HepG2 (cell line): ENCODE measurements around the gene AMPD2. TPM values are rescaled to one million over a fixed set of nuclear protein-coding genes. Genes with fewer than 3 reads are reported as not detected.
A peak's percentile ranks its signal among the peaks of the same experiment; 100 is the strongest.

ENCODE experiments used
- ARNT ChIP-seq: fragments of 450-650 bp; IDR thresholded peaks from 2 replicates; pipeline ENCODE4 v1.6.1; 2017
- KDM2A ChIP-seq: sonication (generic); formaldehyde crosslinking; IDR thresholded peaks from 2 replicates; pipeline ENCODE4 v1.4.0; 2020; ENCODE audit warnings: low read depth, missing genetic modification reagents, borderline replicate concordance
- MXD4 ChIP-seq: IDR thresholded peaks from 2 replicates; pipeline ENCODE4 v1.6.1; 2016; ENCODE audit warnings: mild to moderate bottlenecking, missing biosample characterization, missing genetic modification reagents
- NONO ChIP-seq, 2 experiments: fragments of 450-650 bp in 1 of 2; sonication (generic) in 1 of 2; formaldehyde crosslinking in 1 of 2; IDR thresholded peaks in 1 of 2; conservative IDR thresholded peaks in 1 of 2; 2 replicates each; pipeline versions ENCODE4 v1.6.1 to v1.8.0; 2017 to 2022; ENCODE audit warnings: mild to moderate bottlenecking in 1 of 2, missing genetic modification reagents in 1 of 2, moderate library complexity in 1 of 2
- ZFP36 ChIP-seq: fragments of 150-350 bp; IDR thresholded peaks from 2 replicates; pipeline ENCODE4 v1.6.1; 2018; ENCODE audit warnings: borderline replicate concordance, low read length, low read depth; ENCODE audit not compliant: partially characterized antibody
- ZKSCAN8 ChIP-seq: IDR thresholded peaks from 2 replicates; pipeline ENCODE4 v1.6.1; 2016; ENCODE audit warnings: borderline replicate concordance, missing genetic modification reagents, missing compliant biosample characterization
- ZNF18 ChIP-seq: sonication (generic); formaldehyde crosslinking; IDR thresholded peaks from 2 replicates; pipeline ENCODE4 v1.8.0; 2022; ENCODE audit warnings: mild to moderate bottlenecking, missing genetic modification reagents; ENCODE audit not compliant: insufficient replicate concordance
- ZNF333 ChIP-seq: sonication (generic); formaldehyde crosslinking; IDR thresholded peaks from 2 replicates; pipeline ENCODE4 v1.4.0; 2020; ENCODE audit warnings: mild to moderate bottlenecking, missing genetic modification reagents, borderline replicate concordance
- ZNF501 ChIP-seq: sonication (generic); formaldehyde crosslinking; IDR thresholded peaks from 2 replicates; pipeline ENCODE4 v1.5.1; 2020; ENCODE audit warnings: mild to moderate bottlenecking, moderate library complexity, missing genetic modification reagents
- ZNF614 ChIP-seq: IDR thresholded peaks from 2 replicates; pipeline ENCODE4 v1.6.1; 2018; ENCODE audit warnings: missing biosample characterization, missing genetic modification reagents, inconsistent platforms, borderline replicate concordance
- ZNF710 ChIP-seq: sonication (generic); formaldehyde crosslinking; IDR thresholded peaks from 2 replicates; pipeline ENCODE4 v1.5.0; 2020; ENCODE audit warnings: mild to moderate bottlenecking, missing genetic modification reagents, borderline replicate concordance
- ZNF816 ChIP-seq: sonication (generic); formaldehyde crosslinking; IDR thresholded peaks from 2 replicates; pipeline ENCODE4 v1.8.0; 2022; ENCODE audit warnings: missing genetic modification reagents, mild to moderate bottlenecking, borderline replicate concordance
- ZNF879 ChIP-seq: sonication (generic); formaldehyde crosslinking; IDR thresholded peaks from 2 replicates; pipeline ENCODE4 v1.8.1; 2023; ENCODE audit warnings: missing genetic modification reagents
- polyA plus RNA-seq, 8 experiments: library from polyadenylated mRNA; depleted of rRNA in 3 of 8; stranded (reverse) in 7 of 8; unstranded in 1 of 8; fragments of >200 nt; fragmentation: Illumina TruSeq in 4 of 8; extraction: Trizol in 4 of 8; gene quantifications; 2 replicates each; pipeline versions ENCODE4 v1.2.1 to v1.2.3, GENCODE V29; 2011 to 2016; ENCODE audit warnings: low read depth in 4 of 8, missing spikeins in 1 of 8, mixed read lengths in 1 of 8; ENCODE audit not compliant: insufficient read depth in 1 of 8
- total RNA-seq, 5 experiments: library from RNA; depleted of rRNA; stranded (reverse); fragments of >200 nt; fragmentation: Illumina TruSeq; extraction: Trizol; gene quantifications; 2 replicates each; pipeline ENCODE4 v1.2.3, GENCODE V29; 2016; ENCODE audit warnings: low read depth in 1 of 5
- TF ChIP-seq, protein P1 (sequence below): IDR thresholded peaks from 2 replicates; pipeline ENCODE4 v1.6.1; 2016; ENCODE audit warnings: low read depth, borderline replicate concordance
- TF ChIP-seq, protein P2 (sequence below): sonication (generic); formaldehyde crosslinking; IDR thresholded peaks from 2 replicates; pipeline ENCODE4 v1.5.1; 2020; ENCODE audit warnings: missing genetic modification reagents, mild to moderate bottlenecking, borderline replicate concordance
- TF ChIP-seq, protein P3 (sequence below): sonication (generic); formaldehyde crosslinking; IDR thresholded peaks from 2 replicates; pipeline ENCODE4 v1.9.0; 2021; ENCODE audit warnings: missing genetic modification reagents, borderline replicate concordance

Gene AMPD2
- total and polyA plus RNA-seq, 2 of the 13 experiments (the other 11 are each of a cell fraction or from before 2014, with no cell fraction given) = 62.3 to 82.0 TPM

GRCh38 chr1:109619576-109620400, at the start of gene AMPD2, which contains the start of gene GNAT2 (continued):
- TF ChIP-seq ZNF18 (CRISPR knock-in tag) (no peak), ZNF501 (CRISPR knock-in tag) (peak; percentile 81), ZNF816 (CRISPR knock-in tag) (peak; percentile 62; the same call in 1 of the 2 replicates), NONO (IDR thresholded peaks at IDR 0.05) (no peak), NONO (CRISPR knock-in tag; conservative IDR thresholded peaks at IDR 0.05) (peak; percentile 40), ARNT (no peak), MXD4 (CRISPR knock-in tag) (peak; percentile 88; the same call in 1 of the 2 replicates), ZFP36 (no peak), ZNF333 (no peak), ZNF710 (CRISPR knock-in tag) (peak; percentile 49; the same call in 1 of the 2 replicates), KDM2A (CRISPR knock-in tag) (peak; percentile 69; the same call in 1 of the 2 replicates), ZNF879 (CRISPR knock-in tag) (no peak), ZKSCAN8 (no peak), ZNF614 (0 out of 2 replicates have a peak, but pooled peaks have one; percentile 18)
- TF ChIP-seq, protein P1, sequence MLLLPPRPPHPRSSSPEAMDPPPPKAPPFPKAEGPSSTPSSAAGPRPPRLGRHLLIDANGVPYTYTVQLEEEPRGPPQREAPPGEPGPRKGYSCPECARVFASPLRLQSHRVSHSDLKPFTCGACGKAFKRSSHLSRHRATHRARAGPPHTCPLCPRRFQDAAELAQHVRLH = no peak
- TF ChIP-seq, protein P2, sequence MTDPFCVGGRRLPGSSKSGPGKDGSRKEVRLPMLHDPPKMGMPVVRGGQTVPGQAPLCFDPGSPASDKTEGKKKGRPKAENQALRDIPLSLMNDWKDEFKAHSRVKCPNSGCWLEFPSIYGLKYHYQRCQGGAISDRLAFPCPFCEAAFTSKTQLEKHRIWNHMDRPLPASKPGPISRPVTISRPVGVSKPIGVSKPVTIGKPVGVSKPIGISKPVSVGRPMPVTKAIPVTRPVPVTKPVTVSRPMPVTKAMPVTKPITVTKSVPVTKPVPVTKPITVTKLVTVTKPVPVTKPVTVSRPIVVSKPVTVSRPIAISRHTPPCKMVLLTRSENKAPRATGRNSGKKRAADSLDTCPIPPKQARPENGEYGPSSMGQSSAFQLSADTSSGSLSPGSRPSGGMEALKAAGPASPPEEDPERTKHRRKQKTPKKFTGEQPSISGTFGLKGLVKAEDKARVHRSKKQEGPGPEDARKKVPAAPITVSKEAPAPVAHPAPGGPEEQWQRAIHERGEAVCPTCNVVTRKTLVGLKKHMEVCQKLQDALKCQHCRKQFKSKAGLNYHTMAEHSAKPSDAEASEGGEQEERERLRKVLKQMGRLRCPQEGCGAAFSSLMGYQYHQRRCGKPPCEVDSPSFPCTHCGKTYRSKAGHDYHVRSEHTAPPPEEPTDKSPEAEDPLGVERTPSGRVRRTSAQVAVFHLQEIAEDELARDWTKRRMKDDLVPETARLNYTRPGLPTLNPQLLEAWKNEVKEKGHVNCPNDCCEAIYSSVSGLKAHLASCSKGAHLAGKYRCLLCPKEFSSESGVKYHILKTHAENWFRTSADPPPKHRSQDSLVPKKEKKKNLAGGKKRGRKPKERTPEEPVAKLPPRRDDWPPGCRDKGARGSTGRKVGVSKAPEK (CRISPR knock-in tag) = 0 out of 2 replicates have a peak, but pooled peaks have one; percentile 23
- TF ChIP-seq, protein P3, sequence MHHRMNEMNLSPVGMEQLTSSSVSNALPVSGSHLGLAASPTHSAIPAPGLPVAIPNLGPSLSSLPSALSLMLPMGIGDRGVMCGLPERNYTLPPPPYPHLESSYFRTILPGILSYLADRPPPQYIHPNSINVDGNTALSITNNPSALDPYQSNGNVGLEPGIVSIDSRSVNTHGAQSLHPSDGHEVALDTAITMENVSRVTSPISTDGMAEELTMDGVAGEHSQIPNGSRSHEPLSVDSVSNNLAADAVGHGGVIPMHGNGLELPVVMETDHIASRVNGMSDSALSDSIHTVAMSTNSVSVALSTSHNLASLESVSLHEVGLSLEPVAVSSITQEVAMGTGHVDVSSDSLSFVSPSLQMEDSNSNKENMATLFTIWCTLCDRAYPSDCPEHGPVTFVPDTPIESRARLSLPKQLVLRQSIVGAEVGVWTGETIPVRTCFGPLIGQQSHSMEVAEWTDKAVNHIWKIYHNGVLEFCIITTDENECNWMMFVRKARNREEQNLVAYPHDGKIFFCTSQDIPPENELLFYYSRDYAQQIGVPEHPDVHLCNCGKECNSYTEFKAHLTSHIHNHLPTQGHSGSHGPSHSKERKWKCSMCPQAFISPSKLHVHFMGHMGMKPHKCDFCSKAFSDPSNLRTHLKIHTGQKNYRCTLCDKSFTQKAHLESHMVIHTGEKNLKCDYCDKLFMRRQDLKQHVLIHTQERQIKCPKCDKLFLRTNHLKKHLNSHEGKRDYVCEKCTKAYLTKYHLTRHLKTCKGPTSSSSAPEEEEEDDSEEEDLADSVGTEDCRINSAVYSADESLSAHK (CRISPR knock-in tag) = no peak
